Effector CD4-positive, alpha-beta T cell (primary cell): Measurements from ENCODE around the gene NDUFAF8.

Experiments used
- DNase-seq: peaks from one replicate; pipeline ENCODE4 v3.0.0-alpha.2; 2020

NDUFAF8 gene

DNA sequence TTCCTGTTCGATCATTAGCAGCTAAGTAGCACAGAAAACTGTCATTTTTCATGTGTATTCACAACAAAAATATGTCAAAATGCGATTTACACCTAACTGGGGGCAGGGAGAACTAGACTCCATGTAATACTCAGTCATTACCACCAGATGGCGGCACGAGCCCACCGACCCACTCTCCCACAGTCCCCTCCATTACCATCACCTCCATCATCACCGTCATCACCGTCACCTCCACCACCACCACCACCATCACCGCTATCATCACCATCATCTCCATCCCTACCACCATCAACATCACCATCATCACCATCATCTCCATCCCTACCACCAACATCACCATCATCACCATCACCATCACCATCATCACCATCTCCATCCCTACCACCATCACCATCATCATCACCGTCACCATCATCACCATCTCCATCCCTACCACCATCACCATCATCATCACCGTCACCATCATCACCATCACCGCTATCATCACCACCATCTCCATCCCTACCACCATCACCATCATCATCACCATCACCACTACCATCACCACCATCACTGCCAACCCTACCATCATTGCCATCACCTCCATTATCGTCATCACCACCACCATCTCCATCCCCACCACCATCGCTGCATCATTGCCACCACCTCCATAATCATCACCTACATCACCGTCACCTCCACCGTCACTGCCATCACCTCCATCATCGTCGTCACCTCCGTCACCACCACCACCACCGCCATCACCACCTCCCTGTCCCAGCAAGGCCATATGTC, 14.4 kb downstream of the NDUFAF8 start:
- peak; percentile 55 for DNase-seq

DNA sequence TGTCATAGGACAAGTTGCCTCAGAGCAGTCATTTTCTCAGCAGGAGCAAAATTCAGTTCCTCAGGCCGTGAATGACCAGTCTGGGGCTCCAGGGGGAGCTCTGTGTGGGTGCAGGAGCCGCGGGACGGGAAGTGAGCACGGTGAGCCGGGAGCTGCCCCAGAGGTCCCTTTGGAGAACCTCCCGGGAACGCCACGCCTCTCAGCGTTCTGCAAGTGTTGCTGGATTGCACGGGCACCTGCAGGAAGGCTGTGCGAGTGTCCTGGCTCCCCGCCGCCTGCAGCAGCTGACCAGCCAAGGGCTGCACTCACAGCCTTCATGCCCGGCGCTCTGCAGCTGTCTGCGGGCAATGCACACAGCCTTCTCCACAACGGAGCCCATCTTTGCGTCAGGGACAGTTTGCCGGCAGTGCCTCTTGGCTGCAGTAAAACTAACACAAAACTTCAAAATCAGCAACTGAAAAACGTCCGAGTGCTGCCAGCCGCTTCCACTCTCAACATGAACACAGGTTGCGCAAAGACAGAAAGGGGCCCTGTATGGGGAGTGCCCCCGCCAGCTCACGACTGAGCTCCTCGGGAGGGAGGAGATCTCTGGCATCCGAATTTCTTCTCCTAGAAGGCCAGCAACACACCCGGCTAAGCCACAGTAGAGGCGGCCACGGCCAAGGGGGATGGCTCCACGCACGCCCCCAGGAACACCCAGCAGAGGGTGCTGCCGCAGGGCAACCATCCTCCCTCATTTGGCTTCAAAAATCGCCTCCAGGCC, 16.0 kb downstream of the NDUFAF8 start:
- DNase-seq = no peak

DNA sequence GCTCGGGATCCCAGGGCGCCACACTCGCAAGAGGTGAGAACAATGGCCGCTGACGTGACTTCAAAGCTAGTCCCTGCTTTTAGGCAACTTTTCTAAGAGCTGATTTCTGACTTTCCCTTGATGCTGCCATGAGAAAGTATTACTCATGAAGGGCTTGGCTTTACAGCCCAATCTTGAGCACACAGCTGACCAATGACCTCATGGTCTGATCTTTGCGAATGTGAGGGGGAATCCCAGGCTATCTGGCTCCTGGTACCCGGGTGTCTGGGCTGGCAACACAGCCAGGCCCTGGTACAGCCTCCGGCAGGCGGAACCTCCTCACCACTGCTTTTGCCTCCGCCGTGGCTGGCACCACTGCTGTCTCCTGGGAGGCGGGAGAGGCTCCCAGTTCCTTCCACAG, 17.5 kb downstream of the NDUFAF8 start:
- no peak for DNase-seq

DNA sequence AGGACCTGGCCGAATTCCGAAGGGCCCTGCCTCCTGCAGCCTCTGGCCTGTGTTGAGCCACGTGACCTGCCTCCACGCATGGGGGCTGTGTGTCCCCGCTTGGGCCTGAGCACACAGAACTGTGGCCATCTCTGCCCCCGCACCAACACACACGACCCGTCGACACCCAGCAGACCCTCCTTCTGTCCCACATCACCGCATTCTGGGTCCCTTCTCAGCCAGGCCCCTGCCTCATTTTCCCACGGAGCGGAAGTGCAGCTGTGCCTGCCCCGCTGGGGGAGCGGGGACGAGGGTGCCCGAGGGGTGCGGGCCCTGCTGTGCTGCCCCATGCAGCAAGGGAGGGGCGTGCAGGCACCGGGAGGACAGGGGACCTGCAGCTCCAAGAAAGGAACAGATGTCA, 18.4 kb downstream of the NDUFAF8 start:
- no peak for DNase-seq

DNA sequence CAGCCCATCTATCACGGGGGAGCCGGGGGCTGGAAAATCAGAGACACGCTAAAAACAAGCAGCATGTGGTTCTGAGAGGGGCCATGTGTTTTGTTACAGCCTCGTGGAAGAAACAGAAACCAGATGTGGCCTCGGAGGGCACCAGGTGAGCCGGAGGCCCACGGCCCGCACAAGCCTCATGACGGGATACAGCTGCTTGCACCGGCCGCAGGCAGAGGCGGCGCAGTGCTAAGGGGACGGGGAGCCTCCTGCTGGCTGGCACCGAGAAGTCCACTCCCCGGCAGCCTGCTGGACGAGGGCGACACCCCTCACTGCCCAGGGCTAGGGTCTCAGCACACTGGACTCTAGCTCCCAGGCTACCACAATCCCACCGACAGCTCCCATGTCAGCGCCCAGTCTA, 19.2 kb downstream of the NDUFAF8 start:
- no peak for DNase-seq

DNA sequence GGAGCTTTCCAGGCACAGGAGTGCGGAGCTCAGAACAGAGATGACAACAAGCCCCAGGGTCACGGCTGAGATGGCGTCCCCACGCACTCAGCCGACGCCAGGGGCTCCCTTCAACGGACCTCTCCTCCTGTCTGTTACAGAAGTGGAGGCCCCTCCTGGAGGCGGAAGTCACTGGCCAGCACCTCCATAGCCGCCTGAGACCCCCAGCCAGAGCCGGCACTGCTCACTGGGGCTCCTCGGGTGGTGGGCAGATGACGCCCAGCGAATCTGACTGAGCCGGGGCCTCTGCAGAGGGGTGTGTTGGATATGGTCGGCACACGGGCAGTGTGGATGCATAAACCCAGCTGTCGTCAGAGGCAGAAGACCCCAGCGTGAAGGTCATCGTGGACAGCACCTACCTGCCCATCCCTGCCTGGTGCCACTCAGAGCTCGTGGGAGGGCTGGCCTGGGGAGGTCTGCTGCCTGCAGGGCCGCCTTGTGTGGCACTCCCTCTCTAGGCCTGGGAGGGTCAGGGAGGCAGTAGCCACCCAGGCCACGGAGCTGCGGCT, 20.0 kb downstream of the NDUFAF8 start:
- no peak for DNase-seq

DNA sequence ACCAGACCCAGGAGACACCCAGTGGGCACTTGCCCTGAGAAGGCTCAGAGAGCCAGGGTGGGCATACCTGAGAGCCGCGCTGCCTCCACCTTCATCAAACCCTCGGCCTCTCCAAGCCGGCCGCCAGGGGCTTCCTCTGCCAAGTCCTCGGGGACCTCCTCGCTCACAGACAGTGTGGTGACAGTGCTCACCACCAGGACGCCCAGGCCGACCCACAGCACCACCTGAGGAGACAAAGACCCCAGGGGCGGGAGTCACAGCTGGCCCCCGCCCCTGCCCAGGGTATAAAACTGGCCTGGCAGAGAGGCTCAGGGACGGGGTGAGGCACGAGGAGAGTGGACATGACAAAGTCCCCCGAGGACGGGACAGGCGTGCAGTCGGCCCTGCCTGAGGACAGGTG, 21.1 kb downstream of the NDUFAF8 start:
- no peak for DNase-seq

DNA sequence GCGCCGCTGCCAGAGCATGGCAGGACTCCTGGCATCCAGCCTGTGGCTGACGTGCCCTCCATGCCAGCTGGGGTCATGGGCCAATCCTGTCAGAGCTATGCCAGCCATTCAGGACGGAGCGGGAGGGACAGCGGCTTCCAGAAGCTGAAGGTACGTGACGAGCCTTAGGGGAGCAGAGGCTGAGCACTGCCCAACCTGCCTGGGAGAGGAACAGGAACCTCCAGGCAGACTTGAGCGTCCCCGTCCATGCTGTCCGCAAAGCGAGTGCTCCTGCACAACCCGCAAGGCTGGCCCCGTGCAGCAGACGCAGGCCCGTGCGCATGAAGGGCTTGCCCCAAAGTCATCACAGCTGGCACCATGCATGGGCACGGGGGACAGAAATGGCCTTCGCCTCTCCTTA, 21.5 kb downstream of the NDUFAF8 start:
- no peak for DNase-seq

DNA sequence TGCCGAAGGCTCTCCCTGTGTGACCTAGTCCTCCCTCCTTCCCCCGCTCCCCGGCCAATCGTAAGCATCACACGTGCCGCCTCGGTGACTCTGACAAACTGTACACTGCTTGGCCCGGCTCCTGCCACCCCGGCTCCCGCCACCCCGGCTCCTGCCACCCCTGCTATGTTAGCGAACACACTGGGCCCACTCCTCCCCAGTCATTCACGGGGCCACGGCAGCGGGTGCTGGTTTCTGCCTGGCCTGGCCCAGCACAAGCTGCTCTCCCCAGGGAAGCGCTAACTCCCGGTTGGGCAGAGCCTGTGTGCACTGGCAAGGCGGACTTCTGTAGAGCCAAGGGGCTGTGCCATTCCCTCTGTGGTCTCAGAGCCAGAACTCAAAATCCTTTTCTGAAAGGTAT, 22.0 kb downstream of the NDUFAF8 start:
- no peak for DNase-seq

DNA sequence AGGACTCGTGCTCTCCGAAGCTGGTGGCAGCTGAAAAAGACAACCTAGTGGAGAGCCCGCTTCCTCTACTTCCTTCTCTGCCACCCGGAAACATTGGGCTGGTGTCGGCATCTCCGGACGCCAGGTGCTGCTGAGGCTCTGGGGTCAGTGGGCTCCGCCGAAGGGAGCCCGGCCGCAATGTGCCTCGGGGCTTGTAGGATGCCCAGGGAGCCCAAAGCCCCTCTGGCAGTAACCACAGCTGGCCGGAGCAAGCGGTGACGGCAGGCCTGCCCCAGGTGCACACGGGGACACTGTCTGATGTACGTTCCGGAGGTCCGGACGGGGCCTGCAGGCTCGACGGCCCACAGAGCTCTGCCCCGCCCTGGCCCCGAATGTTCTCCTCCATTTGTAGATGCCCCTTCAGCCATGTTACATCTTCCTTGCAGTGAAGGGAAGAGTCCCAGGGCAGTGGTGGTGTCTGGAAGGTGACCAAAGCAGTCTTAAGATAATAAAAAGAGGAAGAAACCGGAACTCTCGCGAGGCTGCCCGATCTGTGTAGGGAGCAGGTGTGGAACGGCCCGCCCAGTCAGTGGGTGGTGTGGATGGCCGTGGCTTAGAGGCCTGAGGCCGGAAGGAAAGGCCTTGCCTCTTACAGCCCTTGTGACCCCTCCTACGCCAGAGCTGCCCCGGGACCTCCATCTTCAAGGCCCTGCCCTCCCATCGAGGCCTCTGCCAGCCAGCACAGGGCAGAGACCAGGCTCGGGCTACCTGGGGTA, 22.6 kb downstream of the NDUFAF8 start:
- DNase-seq = no peak

DNA sequence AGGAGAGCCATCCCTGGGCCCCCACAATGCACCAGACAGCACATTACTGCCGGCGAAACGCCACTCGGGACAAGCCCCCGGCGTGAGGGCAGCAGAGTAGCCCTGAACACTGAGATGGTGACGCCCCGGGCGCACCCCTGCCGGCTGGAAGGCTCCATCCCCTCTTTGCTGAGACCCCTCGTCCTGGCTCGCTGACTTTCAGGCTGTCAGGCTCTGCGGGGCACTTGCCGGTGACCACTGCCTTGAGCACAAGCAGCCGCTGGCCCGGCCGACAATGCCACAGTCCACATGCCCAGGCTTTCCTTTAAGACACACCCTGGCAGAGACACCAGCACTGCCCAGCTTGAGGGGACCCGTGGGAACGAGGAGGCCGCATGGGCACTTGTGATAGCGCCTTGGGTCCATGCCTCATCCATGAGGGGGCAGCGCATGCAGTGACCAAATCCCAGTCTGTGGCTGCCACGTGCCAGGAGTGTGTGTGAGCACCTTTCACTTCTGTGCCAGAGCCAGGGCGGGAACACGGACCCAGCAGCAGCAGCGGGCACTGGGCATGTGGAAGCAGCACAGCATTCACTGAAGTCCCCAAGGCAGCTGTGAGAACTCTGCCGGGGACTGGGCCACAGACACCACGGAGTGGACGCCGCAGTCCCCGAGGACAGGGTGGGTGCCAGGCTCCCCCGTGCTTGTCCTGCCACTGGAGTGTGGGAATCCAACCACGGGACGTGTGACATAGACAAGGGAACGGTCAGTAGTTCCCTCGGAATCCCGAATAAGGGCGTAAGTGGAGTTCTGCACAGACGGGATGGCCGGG, 24.5 kb downstream of the NDUFAF8 start:
- DNase-seq = no peak

DNA sequence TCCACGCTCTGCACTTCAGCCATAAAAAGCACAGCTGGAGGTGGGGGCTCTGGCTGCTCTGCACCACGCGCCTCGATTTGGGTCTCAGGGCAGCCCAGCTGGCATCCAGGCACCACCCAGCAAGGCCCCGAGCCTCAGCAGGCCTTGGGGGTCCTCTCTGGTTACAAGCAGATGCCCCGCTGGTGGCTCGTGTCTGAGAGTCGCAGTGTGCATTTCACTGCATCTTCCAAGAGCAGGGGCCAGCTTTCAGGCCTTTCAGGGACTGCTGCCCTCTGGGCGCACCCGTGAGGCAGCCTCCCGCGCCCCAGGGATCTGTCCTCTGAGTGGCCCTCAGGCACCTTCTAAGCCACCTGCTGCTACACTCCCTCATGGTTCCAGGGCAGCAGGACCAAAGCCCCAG, 25.5 kb downstream of the NDUFAF8 start:
- no peak for DNase-seq

DNA sequence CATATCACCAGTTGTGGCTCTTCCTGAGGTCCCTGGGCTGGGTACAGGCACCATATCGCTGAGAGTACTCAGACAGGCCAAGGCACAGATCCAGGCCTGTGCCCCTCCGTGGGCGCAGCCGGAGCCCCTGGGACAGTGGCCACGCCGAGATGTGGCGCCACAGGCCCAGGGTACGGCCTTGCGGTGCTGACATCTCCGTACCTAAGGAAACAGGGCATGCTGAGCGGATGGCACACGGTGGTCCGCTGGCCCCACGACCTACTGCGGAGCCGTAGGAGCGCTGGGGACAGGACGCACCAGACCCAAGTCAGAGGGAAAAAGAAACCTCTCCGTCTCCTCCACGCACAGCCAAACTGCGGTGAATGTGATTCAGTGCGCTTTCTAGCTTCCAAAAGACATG, 26.5 kb downstream of the NDUFAF8 start:
- no peak for DNase-seq

DNA sequence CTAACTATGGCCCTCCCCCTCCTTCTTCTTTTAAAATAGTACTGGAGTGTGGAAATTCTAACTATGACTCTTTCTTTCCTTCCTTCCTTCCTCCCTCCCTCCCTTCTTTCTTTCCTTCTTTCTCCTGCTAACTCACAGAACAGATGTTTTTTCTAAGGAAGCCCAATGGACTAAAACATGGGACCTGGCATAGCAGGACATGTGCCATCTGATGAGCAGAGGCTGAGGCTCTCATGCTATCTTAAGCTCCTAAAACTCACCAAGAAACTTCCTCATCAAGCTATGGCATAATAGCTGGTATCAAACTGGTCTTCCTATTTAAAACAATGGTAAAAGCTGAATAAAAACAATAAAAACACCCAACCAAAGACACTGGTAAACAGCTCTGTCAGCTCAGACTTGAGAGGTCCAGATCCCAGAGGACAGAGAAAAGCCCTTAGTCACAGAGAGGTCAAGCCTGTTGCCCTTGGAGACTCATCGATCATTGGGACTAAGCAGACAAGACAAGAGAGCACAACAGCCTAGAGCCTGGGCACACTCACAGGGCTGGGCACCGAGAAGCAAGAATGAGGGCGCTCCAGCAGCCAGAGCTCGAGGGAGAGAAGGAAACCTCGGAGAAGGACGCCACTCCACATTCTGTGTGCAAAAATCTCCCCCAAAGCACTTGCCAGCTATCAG, 28.4 kb downstream of the NDUFAF8 start:
- DNase-seq = no peak

DNA sequence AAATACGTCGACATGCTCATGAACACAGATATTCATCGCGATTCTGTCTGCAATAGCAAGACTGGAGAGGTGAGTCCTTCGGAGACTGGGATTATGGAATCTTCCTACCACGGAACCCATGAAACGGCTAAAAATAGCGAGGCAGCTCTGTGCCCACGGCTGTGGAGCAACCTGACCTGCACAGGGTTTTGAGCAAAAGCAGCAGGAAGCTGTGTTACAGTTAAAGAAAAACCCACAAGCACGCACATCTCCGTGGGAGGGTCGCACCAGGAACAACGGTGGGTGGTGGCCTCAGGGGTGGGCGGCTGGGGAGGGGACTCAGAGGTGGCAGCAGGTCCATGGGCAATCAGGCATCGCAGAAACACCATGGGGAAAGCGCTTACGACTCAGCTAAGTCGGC, 31.2 kb downstream of the NDUFAF8 start:
- DNase-seq = no peak

DNA sequence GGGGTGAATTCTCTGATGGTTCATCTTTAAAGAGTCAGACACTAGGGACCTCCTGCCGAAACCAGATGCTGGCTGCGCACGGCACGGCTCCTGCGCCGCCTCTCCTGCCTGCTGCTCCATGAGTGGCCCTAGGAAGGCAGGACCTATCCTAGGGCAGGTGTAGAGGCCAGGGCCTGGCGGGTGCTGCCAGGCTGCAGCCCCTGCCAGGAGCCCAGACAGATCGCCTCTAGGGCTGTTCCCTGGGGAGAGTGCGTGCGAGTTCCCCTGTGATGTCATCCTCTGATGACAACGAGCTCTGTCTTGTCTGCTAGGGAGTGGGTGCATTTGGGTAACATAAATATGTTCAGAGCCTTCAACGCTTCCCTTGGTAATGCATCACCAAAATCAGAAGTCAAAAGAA, 32.1 kb downstream of the NDUFAF8 start:
- DNase-seq = no peak

DNA sequence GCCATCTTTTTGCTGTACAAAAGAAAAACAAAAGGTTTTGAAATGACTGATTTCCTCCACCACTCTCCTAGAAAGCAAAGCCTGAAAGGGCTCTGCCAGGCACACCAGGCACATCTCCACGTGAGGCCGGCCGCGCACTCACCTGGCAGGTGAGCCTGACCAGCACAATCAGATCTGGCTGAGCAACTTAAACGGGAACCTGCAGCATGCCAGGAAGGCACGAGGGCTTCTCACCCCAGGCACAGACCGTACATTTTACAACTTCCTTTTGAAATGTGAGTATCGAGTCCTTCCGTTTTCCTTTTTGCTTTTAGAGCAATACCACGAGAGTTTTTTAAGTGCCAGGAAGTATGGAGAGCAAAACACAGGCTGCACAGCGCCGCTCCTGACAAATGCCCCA, 33.5 kb downstream of the NDUFAF8 start:
- DNase-seq = no peak

DNA sequence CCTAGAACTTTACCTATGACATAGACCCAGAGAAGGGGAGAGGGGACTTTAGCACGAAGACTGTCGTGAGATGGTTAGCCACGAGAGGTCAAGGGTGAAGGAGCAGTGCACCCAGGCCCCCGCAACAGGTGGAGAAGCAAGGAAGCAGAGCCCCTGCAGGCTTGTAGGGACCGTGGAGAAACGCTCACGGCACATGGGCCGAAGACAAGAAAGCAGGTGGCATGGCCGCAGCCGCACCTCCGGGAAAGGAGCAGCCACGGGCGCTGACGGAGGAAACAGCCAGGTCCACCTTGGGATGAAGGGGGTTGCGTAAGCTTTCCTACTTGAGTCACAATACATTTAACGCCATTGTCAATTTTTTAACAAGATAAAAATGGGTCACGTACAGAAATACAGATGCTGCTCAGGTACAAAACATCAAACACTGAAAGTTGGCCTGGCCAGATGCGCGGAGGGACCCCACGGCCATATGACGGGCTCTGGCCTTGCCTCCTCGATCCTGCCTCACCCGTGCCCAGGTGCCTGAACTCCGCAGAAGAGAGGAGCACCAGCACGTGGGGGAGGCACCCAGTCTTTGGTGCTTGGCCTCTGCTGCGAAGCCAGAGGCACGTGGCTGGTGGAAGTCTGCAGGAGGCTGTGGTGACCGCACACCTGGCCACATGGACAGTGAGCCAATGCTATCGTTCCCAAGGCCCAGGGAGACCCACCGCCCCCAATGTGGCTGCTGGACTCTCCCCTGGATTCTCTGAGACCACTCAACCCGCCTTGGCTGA, 34.8 kb downstream of the NDUFAF8 start:
- DNase-seq = no peak

DNA sequence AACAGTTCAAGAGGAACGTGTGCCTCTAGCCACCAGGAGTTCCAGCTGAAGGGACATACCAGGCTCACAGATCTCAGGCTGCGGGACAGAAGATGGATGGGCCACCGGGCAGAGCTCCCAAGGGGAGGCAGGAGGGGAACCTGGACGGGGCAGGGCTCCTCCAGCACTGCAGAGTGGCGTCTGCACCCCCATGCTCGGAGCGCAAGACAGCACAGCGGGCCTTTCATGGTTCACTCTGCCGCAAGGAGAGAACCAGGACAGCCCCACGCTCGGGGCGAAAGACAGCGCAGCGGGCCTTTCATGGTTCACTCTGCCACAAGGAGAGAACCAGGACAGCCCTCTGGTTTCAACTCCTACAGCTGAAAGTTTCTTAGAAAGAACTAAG, 35.3 kb downstream of the NDUFAF8 start:
- no peak for DNase-seq

DNA sequence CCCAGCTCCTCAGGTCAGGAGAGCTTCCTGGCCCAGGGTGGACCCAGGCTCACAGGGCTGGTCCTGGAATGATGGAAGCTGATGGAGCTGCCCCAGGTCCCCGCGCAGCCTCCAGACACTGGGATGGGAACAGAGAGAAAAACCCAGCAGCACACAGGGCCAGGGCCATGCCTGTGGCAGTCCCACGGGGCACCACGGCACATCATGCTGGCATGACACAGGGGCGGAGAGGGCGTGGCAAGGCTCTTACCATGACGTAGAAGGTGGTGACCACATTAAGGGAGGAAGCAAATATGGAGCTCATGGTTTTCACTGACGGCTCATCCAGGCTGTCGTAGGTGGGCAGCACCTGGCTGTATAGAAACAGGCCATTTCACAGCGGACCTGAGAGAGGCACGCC, 37.7 kb downstream of the NDUFAF8 start:
- DNase-seq = no peak

DNA sequence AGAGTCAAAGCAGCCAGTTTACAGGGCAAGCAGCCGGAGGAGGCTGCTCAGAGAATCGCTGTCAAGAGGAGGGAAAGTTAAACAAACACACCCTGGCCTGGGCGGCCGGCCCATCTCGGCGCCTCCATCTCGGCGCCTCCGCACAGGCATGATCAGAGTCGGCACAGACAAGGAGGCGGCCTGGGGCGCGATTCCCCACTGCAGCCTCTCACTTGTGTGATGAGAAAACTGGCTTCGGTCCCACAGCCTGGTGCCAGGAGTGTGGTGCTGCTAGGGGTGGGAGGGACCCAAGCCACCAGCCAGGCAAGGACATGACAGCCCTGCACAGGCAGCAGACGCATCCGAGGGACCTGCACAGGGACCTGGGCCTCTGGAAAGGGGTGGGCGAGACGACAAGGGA, 38.3 kb downstream of the NDUFAF8 start:
- DNase-seq = no peak
